ENCODE data around the gene STK16.
"Not testable (repeated sequence)": the region's sequence is repeated elsewhere in the genome, so short reads cannot be mapped to it uniquely, and the experiment has no call there.

STK16 gene

GRCh38 chr2:219244789-219245147, 511 bp upstream of the STK16 start:
- ATAC-seq (no peak), DNase-seq (no peak)

- ATAC-seq (no peak), DNase-seq (no peak)
Observed at GRCh38 chr2:219245899-219246230, 586 bp downstream of the STK16 start.

- no peak for ATAC-seq
- DNase-seq = no peak
Observed at GRCh38 chr2:219246559-219246958, 1.3 kb downstream of the STK16 start.

- ATAC-seq = peak; percentile 78
- DNase-seq = peak; percentile 69
Observed at GRCh38 chr2:219247678-219248642, 2.7 kb downstream of the STK16 start.

- DNase-seq (no peak), ATAC-seq (no peak)
Observed at GRCh38 chr2:219248845-219249202, 3.5 kb downstream of the STK16 start.

GRCh38 chr2:219249203-219249980, 4.1 kb downstream of the STK16 start:
- ATAC-seq = no peak
- DNase-seq = peak; percentile 44

GRCh38 chr2:219250049-219250781, 4.9 kb downstream of the STK16 start:
- DNase-seq (no peak), ATAC-seq (no peak)

- ATAC-seq (no peak), DNase-seq (no peak)
Observed at GRCh38 chr2:219251656-219252055, 6.4 kb downstream of the STK16 start.

- DNase-seq (no peak), ATAC-seq (no peak)
Observed at GRCh38 chr2:219252084-219252483, 6.8 kb downstream of the STK16 start.

GRCh38 chr2:219252570-219252899, 7.3 kb downstream of the STK16 start:
- no peak for DNase-seq
- ATAC-seq = no peak

GRCh38 chr2:219252900-219253752, 7.8 kb downstream of the STK16 start, which contains the start of gene TUBA4B:
TUBA4B (plus strand) TSS chr2:219253243; CDS start chr2:219253408, 165 bp downstream.
- DNase-seq (peak; percentile 59), ATAC-seq (peak; percentile 6)

- ATAC-seq (peak; percentile 75), DNase-seq (peak; percentile 92)
Observed at GRCh38 chr2:219253753-219254589, 8.7 kb downstream of the STK16 start, which contains the start of gene TUBA4A. TUBA4A (minus strand) TSS chr2:219253918; CDS start chr2:219253858, 60 bp downstream.

GRCh38 chr2:219254590-219255201, 9.4 kb downstream of the STK16 start:
- DNase-seq (peak; percentile 41), ATAC-seq (peak; percentile 44)

GRCh38 chr2:219258942-219259341, 13.7 kb downstream of the STK16 start:
- DNase-seq, ATAC-seq: not testable (repeated sequence)

GRCh38 chr2:219261024-219261855, 16.0 kb downstream of the STK16 start:
- DNase-seq (no peak), ATAC-seq (no peak)

- DNase-seq (no peak), ATAC-seq (no peak)
Observed at GRCh38 chr2:219266232-219266631, 21.0 kb downstream of the STK16 start.

GRCh38 chr2:219266886-219267285, 21.6 kb downstream of the STK16 start:
- ATAC-seq (no peak), DNase-seq (no peak)

- no peak for DNase-seq
- ATAC-seq = no peak
Observed at GRCh38 chr2:219268294-219268693, 23.0 kb downstream of the STK16 start.

- ATAC-seq (no peak), DNase-seq (no peak)
Observed at GRCh38 chr2:219269362-219270054, 24.2 kb downstream of the STK16 start.

Measured in stimulated activated naive CD8-positive, alpha-beta T cell treated with anti-CD3 and anti-CD28 coated beads, Interleukin-15, Interleukin-2, amounts not matched to agents 100 U/mL and 50 U/mL, for 24 hours (primary cell).